Left ventricle myocardium inferior (tissue), 1 donor: ENCODE results near the gene BCL2. TPM values are rescaled to one million over a fixed set of nuclear protein-coding genes. Genes with fewer than 3 reads are reported as not detected.

Experiments used
- DNase-seq: peaks from one replicate; pipeline ENCODE4 v3.0.0-alpha.2; 2020
- H3K27ac ChIP-seq: fragments of 200-600 bp; replicated peaks from 2 replicates; pipeline ENCODE4 v1.8.0; 2021
- H3K27me3 ChIP-seq: fragments of 200-600 bp; 2 replicates; pipeline ENCODE4 v1.8.0; 2021; ENCODE audit warnings: low read depth
- H3K36me3 ChIP-seq: fragments of 200-600 bp; 2 replicates; pipeline ENCODE4 v1.8.0; 2021
- H3K4me1 ChIP-seq: fragments of 200-600 bp; 2 replicates; pipeline ENCODE4 v1.8.0; 2021
- H3K4me3 ChIP-seq: fragments of 200-600 bp; 2 replicates; pipeline ENCODE4 v1.8.0; 2021; ENCODE audit warnings: mild to moderate bottlenecking, moderate library complexity
- H3K9me3 ChIP-seq: fragments of 200-600 bp; replicated peaks from 2 replicates; pipeline ENCODE4 v1.8.0; 2021
- CTCF ChIP-seq: fragments of 200-600 bp; IDR thresholded peaks from 2 replicates; pipeline ENCODE4 v1.8.0; 2021; ENCODE audit warnings: antibody characterized with exemption, mild to moderate bottlenecking, borderline replicate concordance
- intact Hi-C: fragments of 100-400 bp; cut with micrococcal nuclease; formaldehyde crosslinking; loops from one replicate; pipeline ENCODE4 v1.11.0; 2022
- total RNA-seq: library from RNA; stranded (reverse); fragmentation: NEBNext Ultra II Directional; extraction: Animal tissue kit (Norgen Biotek cat#: 25700); gene quantifications from one replicate; pipeline ENCODE4 v1.2.1, GENCODE V29; 2021
- donor health status: DM: no; HTN: yes; CAD: no; lungs with severe emphysema.

BCL2 gene
- total RNA-seq, 1 donor from 2014 or later: 7.3 TPM

- H3K9me3 ChIP-seq: no peaks in the 10 kb centered on the region
- peaks cover 17% of the 10 kb centered on the region for H3K4me1 ChIP-seq
- no peak overlapping the region for H3K27ac ChIP-seq
- intact Hi-C loops: no loop called here
- no peak overlapping the region for H3K4me3 ChIP-seq
- no peaks in the 10 kb centered on the region for H3K36me3 ChIP-seq
- H3K27me3 ChIP-seq: no peaks in the 10 kb centered on the region
- DNase-seq: no peak
- TF ChIP-seq CTCF: no peak
Measured at GRCh38 chr18:63283305-63284094, 36.1 kb downstream of the BCL2 start.

GRCh38 chr18:63282793-63283192 lies 36.8 kb downstream of the BCL2 start:
- H3K4me1 ChIP-seq: peaks cover 24% of the 10 kb centered on the region
- intact Hi-C loops: no loop called here
- TF ChIP-seq CTCF: no peak
- H3K27ac ChIP-seq: no peak overlapping the region
- H3K27me3 ChIP-seq: no peaks in the 10 kb centered on the region
- no peaks in the 10 kb centered on the region for H3K36me3 ChIP-seq
- no peak overlapping the region for H3K4me3 ChIP-seq
- no peaks in the 10 kb centered on the region for H3K9me3 ChIP-seq
- DNase-seq: no peak

GRCh38 chr18:63273222-63273927 lies 46.2 kb downstream of the BCL2 start:
- no peaks in the 10 kb centered on the region for H3K36me3 ChIP-seq
- no peak for TF ChIP-seq CTCF
- H3K27ac ChIP-seq: peak overlapping the region; percentile 34
- H3K9me3 ChIP-seq: no peaks in the 10 kb centered on the region
- H3K4me3 ChIP-seq: no peak overlapping the region
- intact Hi-C loops: no loop called here
- H3K4me1 ChIP-seq: peaks cover 14% of the 10 kb centered on the region
- no peaks in the 10 kb centered on the region for H3K27me3 ChIP-seq
- no peak for DNase-seq

- intact Hi-C loops: no loop called here
Measured at GRCh38 chr18:63272638-63273037, 46.9 kb downstream of the BCL2 start.

GRCh38 chr18:63271881-63272299 lies 47.7 kb downstream of the BCL2 start:
- Histone ChIP-seq H3K27ac (peak overlapping the region; percentile 34), H3K4me1 (peaks cover 9% of the 10 kb centered on the region), H3K36me3 (no peaks in the 10 kb centered on the region), H3K4me3 (no peak overlapping the region), H3K9me3 (no peaks in the 10 kb centered on the region), H3K27me3 (no peaks in the 10 kb centered on the region)
- no peak for TF ChIP-seq CTCF
- intact Hi-C loops: no loop called here
- DNase-seq: no peak

More at GRCh38 chr18:63272638-63273037, 46.9 kb downstream of the BCL2 start:
- H3K4me3 ChIP-seq: no peak overlapping the region
- H3K36me3 ChIP-seq: no peaks in the 10 kb centered on the region
- no peak for DNase-seq
- no peak for TF ChIP-seq CTCF
- H3K27me3 ChIP-seq: no peaks in the 10 kb centered on the region
- H3K4me1 ChIP-seq: peaks cover 9% of the 10 kb centered on the region
- no peaks in the 10 kb centered on the region for H3K9me3 ChIP-seq
- peak overlapping the region; percentile 34 for H3K27ac ChIP-seq
